Endothelial cell of umbilical vein (primary cell): ENCODE data around the gene SPDYE3. TPM values are rescaled to one million over a fixed set of nuclear protein-coding genes. Genes with fewer than 3 reads are reported as not detected.
"Not testable (repeated sequence)": the region's sequence is repeated elsewhere in the genome, so short reads cannot be mapped to it uniquely, and the experiment has no call there.

Experiments
- BruUV-seq: library from RNA; stranded (reverse); fragments of 400-500 nt; replicated peaks from 2 replicates; lab custom pipeline; 2021; lab: Mats Ljungman, UMichigan
- CTCF ChIA-PET: fragments of 300-600, 350-600 bp; sonication (Branson Sonifier 250); formaldehyde crosslinking; loops from one replicate; lab custom pipeline; 2021; ENCODE audit warnings: antibody characterized with exemption, inconsistent platforms; lab: Charles Lee
- POLR2A ChIA-PET: fragments of 300-600, 350-600 bp; sonication (Branson Sonifier 250); formaldehyde crosslinking; loops from one replicate; lab custom pipeline; 2021; ENCODE audit warnings: antibody characterized with exemption, inconsistent platforms; lab: Charles Lee
- DNase-seq: peaks from one replicate; pipeline ENCODE4 v3.0.0-alpha.2; 2011; ENCODE audit warnings: low read depth, low spot score
- FAIRE-seq: peaks from 2 replicates; lab custom pipeline; 2011; peaks lifted over from hg19 to GRCh38; lab: Jason Lieb, UNC
- H2AFZ ChIP-seq: 2 replicates; pipeline ENCODE4 v1.6.0; 2012; ENCODE audit warnings: low read depth, low read length, control low read depth, inconsistent platforms
- H3K27ac ChIP-seq: 2 replicates; pipeline ENCODE4 v1.5.1; 2011; ENCODE audit warnings: low read depth, mild to moderate bottlenecking, control low read depth, low read length, moderate library complexity; ENCODE audit not compliant: insufficient read depth
- H3K27me3 ChIP-seq, 2 experiments: 2 replicates each; pipeline versions ENCODE4 v1.6.0 to v1.6.1; 2011; ENCODE audit warnings: low read length in 2 of 2, mixed read lengths in 1 of 2; ENCODE audit not compliant: control insufficient read depth in 2 of 2, insufficient read depth in 2 of 2
- H3K36me3 ChIP-seq, 2 experiments: 2 replicates in 1 of 2; 3 replicates in 1 of 2; pipeline ENCODE4 v1.5.1; 2011; ENCODE audit warnings: low read length in 2 of 2, mild to moderate bottlenecking in 1 of 2, moderate library complexity in 1 of 2; ENCODE audit not compliant: control insufficient read depth in 2 of 2, insufficient read depth in 2 of 2; ENCODE audit errors: extremely low read depth in 1 of 2
- H3K4me1 ChIP-seq: 3 replicates; pipeline ENCODE4 v1.5.1; 2011; ENCODE audit warnings: mild to moderate bottlenecking, low read length; ENCODE audit not compliant: control insufficient read depth, insufficient read depth; ENCODE audit errors: extremely low read depth
- H3K4me2 ChIP-seq: 2 replicates; pipeline ENCODE4 v1.6.1; 2011; ENCODE audit warnings: low read length, control low read depth, mixed read lengths; ENCODE audit not compliant: insufficient read depth
- H3K4me3 ChIP-seq, 3 experiments: fragments of 200-600 bp in 1 of 3; sonication (generic), shearing (Covaris generic) in 1 of 3; replicated peaks in 1 of 3; 2 replicates each; pipeline ENCODE4 v1.5.1; 2011 to 2016; ENCODE audit warnings: control low read depth in 3 of 3, low read length in 3 of 3, mild to moderate bottlenecking in 2 of 3, inconsistent platforms in 1 of 3, low read depth in 1 of 3, moderate library complexity in 1 of 3; ENCODE audit not compliant: insufficient read depth in 1 of 3
- H3K79me2 ChIP-seq: 2 replicates; pipeline ENCODE4 v1.6.0; 2012; ENCODE audit warnings: low read length, inconsistent platforms; ENCODE audit not compliant: control insufficient read depth, insufficient read depth
- H3K9ac ChIP-seq: replicated peaks from 2 replicates; pipeline ENCODE3; 2011; ENCODE audit warnings: low read length, control low read depth; ENCODE audit not compliant: insufficient read depth; ENCODE audit errors: extremely low read depth
- H3K9me1 ChIP-seq: replicated peaks from 3 replicates; pipeline ENCODE4 v1.6.0; 2011; ENCODE audit warnings: mild to moderate bottlenecking, low read length; ENCODE audit not compliant: control insufficient read depth, insufficient read depth; ENCODE audit errors: extremely low read depth
- H3K9me3 ChIP-seq: replicated peaks from 2 replicates; pipeline ENCODE4 v1.5.1; 2012; ENCODE audit warnings: low read length, inconsistent platforms; ENCODE audit not compliant: control insufficient read depth, insufficient read depth
- H4K20me1 ChIP-seq: replicated peaks from 2 replicates; pipeline ENCODE3; 2011; ENCODE audit warnings: mild to moderate bottlenecking, low read length; ENCODE audit not compliant: control insufficient read depth, insufficient read depth; ENCODE audit errors: extremely low read depth
- POLR2A ChIP-seq: IDR thresholded peaks from 2 replicates; pipeline ENCODE4 v1.6.1; 2012; ENCODE audit warnings: low read depth, mild to moderate bottlenecking, control low read depth, low read length
- POLR2AphosphoS5 ChIP-seq: IDR thresholded peaks from 2 replicates; pipeline ENCODE4 v1.6.1; 2012; ENCODE audit warnings: low read depth, mild to moderate bottlenecking, control low read depth, low read length, moderate library complexity; ENCODE audit not compliant: insufficient read depth
- dilution Hi-C: fragments of 300-500 bp; cut with MboI; formaldehyde crosslinking; loops from one replicate; pipeline ENCODE4 v1.15.0; 2019; ENCODE audit warnings: low sequenced_read_pairs; ENCODE audit not compliant: extremely low pct_ligation_motif_present
- intact Hi-C: fragments of 100-400 bp; cut with micrococcal nuclease; formaldehyde crosslinking; loops from one replicate; pipeline ENCODE4 v1.10.0; 2022
- polyA plus RNA-seq, 4 experiments: library from polyadenylated mRNA; depleted of rRNA in 3 of 4; stranded (reverse) in 3 of 4; unstranded in 1 of 4; fragments of >200 nt; gene quantifications; 2 replicates each; pipeline versions ENCODE4 v1.2.1 to v1.2.3, GENCODE V29; 2011 to 2012; ENCODE audit warnings: missing spikeins in 1 of 4
- total RNA-seq: library from RNA; stranded (reverse); gene quantifications from 2 replicates; pipeline ENCODE4 v1.2.3, GENCODE V29; 2021

Gene SPDYE3
- total and polyA plus RNA-seq, 2 donors (not counting 3 experiments of a cell fraction or from before 2014, with no cell fraction given): not detected

DNA sequence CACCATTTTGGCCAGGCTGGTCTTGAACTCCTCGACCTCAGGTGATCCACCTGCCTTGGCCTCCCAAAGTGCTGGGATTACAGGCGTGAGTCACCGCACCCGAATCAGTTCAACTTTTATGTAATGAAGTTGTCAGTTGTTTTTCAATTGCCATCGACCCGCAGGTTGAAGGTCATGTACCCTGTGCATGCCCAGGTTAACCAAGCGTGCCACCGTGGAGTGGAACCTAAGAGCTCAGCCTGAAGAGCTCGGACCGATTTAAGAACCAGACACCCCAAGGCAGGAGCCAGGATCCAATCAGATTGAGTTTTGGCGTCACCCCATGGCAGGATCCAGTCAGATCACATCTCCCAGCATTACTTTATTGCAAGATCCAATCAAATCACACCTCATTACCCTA lies 19.4 kb downstream of the SPDYE3 start:
- BruUV-seq, H3K27me3 ChIP-seq, dilution Hi-C loops, H3K4me3 ChIP-seq, H3K9ac ChIP-seq, H3K4me2 ChIP-seq, intact Hi-C loops, H2AFZ ChIP-seq, H3K4me1 ChIP-seq, CTCF ChIA-PET, H3K36me3 ChIP-seq, POLR2A ChIA-PET, H3K79me2 ChIP-seq, H3K9me3 ChIP-seq, H3K27ac ChIP-seq, H3K9me1 ChIP-seq, DNase-seq, H4K20me1 ChIP-seq, FAIRE-seq: not testable (repeated sequence)

DNA sequence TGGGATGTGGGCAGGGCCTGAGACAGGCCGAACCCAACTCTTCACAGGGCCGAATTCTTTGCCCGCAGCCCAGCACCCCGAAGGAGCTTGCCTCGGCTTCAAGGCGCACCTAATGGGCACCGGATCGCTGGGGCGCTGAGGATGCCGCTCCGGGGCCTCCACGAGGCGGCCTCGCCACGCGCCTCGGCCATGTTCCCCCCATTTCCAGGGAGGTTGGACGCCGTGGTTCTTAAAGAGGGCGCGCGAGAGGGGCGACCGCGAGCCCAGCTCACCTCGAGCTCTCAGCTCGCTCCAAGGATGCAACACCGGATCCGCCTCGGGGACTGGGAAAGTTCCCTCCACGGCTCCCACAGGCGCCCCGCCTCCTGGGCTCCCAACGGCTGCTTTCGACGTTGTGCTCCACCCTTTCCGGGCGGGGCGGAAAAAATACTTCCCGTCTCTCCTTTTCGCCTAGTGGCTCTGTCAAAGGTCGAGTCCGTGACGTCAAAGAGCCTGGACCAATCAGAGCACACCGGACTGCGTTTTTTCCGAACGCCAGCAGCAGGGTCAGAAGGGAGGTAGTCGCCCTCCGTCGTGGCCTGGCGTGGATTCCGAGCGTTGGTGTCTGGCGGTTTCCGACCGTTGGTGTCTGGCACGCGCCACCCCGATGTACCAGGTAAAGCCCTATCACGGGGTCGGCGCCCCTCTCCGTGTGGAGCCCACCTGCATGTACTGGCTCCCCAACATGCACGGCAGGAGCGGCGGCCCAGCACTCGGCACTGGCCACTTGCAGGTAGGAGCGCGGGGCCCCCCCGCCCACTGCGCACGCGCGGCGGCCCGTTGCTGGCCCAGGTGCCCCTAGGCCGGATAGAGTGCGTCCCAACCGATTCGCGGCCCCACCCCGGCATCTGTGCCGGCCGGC lies 28.3 kb downstream of the SPDYE3 start:
- H3K79me2 ChIP-seq: peaks cover 15% of the 10 kb centered on the region

DNA sequence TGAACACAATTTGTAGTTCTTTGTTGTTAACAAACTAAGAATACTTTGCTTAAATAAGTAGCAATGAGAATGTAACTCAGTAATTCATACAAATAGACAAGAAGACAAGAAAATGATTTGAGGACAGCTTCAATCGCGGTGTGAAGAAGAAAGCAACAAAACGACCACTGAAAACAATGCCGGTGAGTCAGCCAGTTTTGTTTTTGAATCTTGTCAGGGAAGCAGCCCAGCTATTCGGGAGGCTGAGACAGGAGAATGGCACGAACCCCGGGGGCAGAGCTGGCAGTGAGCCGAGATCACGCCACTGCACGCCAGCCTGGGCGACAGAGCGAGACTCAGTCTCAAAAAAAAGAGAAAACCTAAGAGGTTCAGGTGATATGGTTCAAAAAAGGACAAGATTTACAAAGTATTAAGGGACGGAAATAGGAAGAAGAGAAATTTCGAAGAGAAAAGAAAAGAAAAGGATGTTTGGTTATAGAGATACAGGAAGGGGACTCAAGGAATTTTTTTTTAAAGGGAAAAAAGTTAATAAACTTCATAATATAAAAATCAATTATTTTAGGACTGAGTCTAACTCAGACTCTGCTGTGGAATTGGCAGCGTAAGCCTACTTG lies 30.7 kb downstream of the SPDYE3 start:
- CTCF ChIA-PET, H3K9me3 ChIP-seq, FAIRE-seq, H3K9ac ChIP-seq, H3K4me1 ChIP-seq, H3K4me3 ChIP-seq, intact Hi-C loops, BruUV-seq, H3K9me1 ChIP-seq, H3K36me3 ChIP-seq, POLR2A ChIA-PET, H3K27me3 ChIP-seq, dilution Hi-C loops, H4K20me1 ChIP-seq, H2AFZ ChIP-seq: not testable (repeated sequence)
- peak; percentile 34 for DNase-seq
- Histone ChIP-seq H3K27ac (peak overlapping the region; percentile 18), H3K79me2 (peaks cover 28% of the 10 kb centered on the region), H3K4me2 (peak overlapping the region; percentile 31)

More for the DNA sequence above, 28.3 kb downstream of the SPDYE3 start:
- peak; percentile 70 for FAIRE-seq
- H3K4me1 ChIP-seq, H4K20me1 ChIP-seq, intact Hi-C loops, H3K36me3 ChIP-seq, H3K9me3 ChIP-seq, dilution Hi-C loops, H3K27me3 ChIP-seq, H3K9me1 ChIP-seq: not testable (repeated sequence)
- H3K4me2 ChIP-seq: peak overlapping the region; percentile 62
- peak overlapping the region; percentile 62 to 72 (median 62) for H3K4me3 ChIP-seq
- H2AFZ ChIP-seq: peak overlapping the region; percentile 95
- DNase-seq: peak; percentile 97
- ChIA-PET CTCF (interaction anchor here (1.2 to 1.6 kb wide), 2 partner anchors 72 to 203 kb away, joined by 3 read pairs; no protein-coding TSS in a partner anchor), POLR2A (interaction anchor here (0.6 kb wide), 1 partner anchor 202 kb away, joined by 3 read pairs; no protein-coding TSS in a partner anchor)
- BruUV-seq: TSS peak; percentile 55
- TF ChIP-seq POLR2AphosphoS5 (peak; percentile 81), POLR2A (peak; percentile 89)
- peak overlapping the region; percentile 68 for H3K27ac ChIP-seq
- peak overlapping the region; percentile 61 for H3K9ac ChIP-seq
